ENCODE data around the gene DENND1A.

- TF ChIP-seq GATA3 (IDR thresholded peaks at IDR 0.05; ENCODE audit: low read depth, low read length): no peak
- no peak for TF ChIP-seq GATA2 (IDR thresholded peaks at IDR 0.05; ENCODE audit: low read depth, low read length)
Observed at GRCh38 chr9:123513554-123513953, 416.4 kb downstream of the DENND1A start.

Measured in SH-SY5Y (cell line).